G401 (cell line): ENCODE data around the gene PLPPR2. TPM values are rescaled to one million over a fixed set of nuclear protein-coding genes. Genes with fewer than 3 reads are reported as not detected.
A peak's percentile ranks its signal among the peaks of the same experiment; 100 is the strongest.
"Not testable (repeated sequence)": the region's sequence is repeated elsewhere in the genome, so short reads cannot be mapped to it uniquely, and the experiment has no call there.

Source experiments
- DNase-seq: peaks from one replicate; pipeline ENCODE4 v3.0.0-alpha.2; 2015; ENCODE audit warnings: low spot score
- in situ Hi-C: cut with HindIII; loops from 2 replicates; pipeline ENCODE4 v1.10.0; 2016; ENCODE audit warnings: low sequenced_read_pairs, mixed read lengths
- total RNA-seq: library from RNA; depleted of rRNA; stranded (reverse); fragments of >200 nt; shearing (Covaris generic); gene quantifications from 2 replicates; pipeline ENCODE4 v1.2.3, GENCODE V29; 2014

The PLPPR2 gene
- total RNA-seq, 1 experiment from 2014 or later, result 11.5 TPM

DNA sequence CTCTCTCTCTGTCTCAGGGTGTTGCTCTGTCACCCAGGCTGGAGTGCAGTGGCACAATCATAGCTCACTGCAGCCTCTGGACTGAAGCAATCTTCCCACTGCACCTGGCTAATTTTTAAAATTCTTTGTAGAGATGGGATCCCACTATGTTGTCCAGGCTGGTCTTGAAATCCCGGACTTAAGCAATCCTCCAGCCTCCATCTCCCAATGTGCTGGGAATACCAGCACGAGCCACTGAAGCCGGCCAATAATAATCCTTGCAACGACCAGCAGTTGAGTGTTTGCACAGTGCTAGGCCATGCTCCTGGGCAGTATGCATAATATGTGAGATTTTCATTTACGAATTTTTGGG, 29.5 kb downstream of the PLPPR2 start:
- in situ Hi-C loops, result no loop called here
- no peak for DNase-seq

DNA sequence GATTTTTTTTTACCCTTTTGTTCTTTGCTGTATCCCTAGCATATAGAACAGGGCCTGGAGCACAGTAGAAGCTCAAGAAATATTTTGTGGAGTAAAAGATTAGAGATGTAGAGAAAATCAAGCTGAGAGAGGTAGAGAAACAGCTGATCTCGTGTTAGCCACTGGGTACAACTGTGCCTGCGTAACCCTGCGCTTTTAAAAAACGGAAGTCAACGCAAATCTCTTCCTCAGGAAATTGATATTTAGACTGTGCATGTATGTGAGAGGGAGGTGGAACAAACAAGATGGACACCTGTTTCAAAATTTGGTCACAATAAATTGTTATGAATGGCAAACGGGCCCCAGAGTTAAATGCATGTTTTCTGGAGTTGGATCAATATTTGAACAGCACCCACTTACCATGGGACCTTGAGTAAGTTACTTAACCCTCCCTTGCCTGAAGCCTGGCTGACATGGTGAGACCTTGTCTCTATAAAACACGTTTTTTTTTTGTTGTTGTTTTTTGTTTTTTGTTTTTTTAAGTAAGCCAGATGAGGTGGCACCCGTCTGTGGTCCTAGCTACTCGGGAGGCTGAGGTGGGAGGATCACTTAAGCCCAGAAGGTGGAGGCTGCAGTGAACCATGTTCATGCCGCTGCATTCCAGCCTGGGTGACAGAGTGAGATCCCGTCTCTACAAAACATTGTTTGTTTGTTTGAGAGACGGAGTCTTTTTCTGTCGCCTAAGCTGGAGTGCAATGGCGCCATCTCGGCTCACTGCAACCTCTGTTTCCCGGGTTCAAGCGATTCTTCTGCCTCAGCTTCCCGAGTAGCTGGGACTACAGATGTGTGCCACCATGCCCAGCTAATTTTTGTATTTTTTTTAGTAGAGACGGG, 32.2 kb downstream of the PLPPR2 start:
- no peak for DNase-seq
- in situ Hi-C loops, result no loop called here

GRCh38 chr19:11390359-11390758, 35.1 kb downstream of the PLPPR2 start:
- DNase-seq, result no peak
- in situ Hi-C loops, result no loop called here

- no peak for DNase-seq
- in situ Hi-C loops, result no loop called here
These were observed 35.9 kb downstream of the PLPPR2 start for GRCh38 chr19:11390933-11391680.

- DNase-seq, result no peak
- in situ Hi-C loops, result no loop called here
These were observed 41.9 kb downstream of the PLPPR2 start for GRCh38 chr19:11397089-11397610.

DNA sequence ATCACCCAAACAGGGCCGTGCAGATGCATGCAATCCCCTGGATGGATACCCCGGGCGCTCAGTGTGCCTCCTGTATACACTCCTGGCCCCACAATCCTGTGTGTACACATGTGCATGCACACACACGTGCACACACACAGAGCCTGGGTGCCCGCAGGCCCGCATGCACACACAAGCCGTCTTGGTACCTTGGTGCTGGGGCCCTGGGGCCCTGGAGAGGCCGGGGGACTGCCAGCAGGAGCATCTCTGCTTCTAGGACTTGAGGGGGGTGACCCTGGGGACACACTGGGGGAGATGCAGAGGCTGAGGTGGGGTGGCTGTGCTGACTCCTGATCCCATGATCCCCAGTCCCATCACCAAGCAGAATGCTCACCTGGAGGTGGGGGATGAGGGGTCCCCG, 44.4 kb downstream of the PLPPR2 start:
- in situ Hi-C loops, result no loop called here

GRCh38 chr19:11400798-11401197, 45.6 kb downstream of the PLPPR2 start:
- DNase-seq, result no peak
- in situ Hi-C loops, result no loop called here

More for the DNA sequence above, 44.4 kb downstream of the PLPPR2 start:
- no peak for DNase-seq

DNA sequence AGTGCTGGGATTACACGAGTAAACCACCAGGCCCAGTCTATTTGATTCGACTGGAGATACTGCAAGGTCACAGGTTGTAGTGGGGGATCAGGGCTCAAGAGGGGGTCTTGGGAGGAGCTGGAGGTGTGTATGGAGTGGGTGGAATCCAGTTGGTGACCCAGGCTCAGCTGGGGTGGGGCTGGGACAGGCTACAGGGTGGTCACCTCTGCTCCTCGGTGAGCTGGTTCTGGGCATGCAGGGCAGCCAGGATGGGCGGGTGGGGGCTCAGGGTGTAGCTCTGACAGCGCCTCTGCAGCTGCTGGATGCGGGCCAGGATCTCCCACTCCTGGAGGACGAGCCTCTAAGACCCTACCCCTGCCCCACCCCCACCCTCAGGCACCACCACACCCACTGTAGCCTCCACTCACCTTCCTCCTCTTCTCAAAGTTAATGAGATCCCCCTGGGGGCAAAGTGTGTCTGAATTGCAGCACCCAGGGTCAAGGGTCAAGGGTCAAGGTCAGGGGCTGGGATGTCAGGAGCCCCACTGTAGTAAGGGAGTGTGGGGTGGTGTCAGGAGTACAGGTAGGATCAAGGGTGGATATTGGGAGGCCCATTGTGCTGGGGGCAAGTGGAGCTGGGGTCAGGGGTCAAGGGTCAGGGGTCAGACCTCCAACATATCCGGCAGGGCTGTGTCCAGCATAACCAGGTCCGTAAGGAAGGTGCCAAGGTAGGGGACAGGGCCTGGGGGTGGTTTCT, 46.7 kb downstream of the PLPPR2 start:
- no peak for DNase-seq
- in situ Hi-C loops, result no loop called here

- no peak for DNase-seq
- in situ Hi-C loops, result no loop called here
These were observed 49.5 kb downstream of the PLPPR2 start for GRCh38 chr19:11404588-11405222.

- peak; percentile 18 for DNase-seq
- in situ Hi-C loops, result no loop called here
These were observed 50.8 kb downstream of the PLPPR2 start for GRCh38 chr19:11405846-11406643.

DNA sequence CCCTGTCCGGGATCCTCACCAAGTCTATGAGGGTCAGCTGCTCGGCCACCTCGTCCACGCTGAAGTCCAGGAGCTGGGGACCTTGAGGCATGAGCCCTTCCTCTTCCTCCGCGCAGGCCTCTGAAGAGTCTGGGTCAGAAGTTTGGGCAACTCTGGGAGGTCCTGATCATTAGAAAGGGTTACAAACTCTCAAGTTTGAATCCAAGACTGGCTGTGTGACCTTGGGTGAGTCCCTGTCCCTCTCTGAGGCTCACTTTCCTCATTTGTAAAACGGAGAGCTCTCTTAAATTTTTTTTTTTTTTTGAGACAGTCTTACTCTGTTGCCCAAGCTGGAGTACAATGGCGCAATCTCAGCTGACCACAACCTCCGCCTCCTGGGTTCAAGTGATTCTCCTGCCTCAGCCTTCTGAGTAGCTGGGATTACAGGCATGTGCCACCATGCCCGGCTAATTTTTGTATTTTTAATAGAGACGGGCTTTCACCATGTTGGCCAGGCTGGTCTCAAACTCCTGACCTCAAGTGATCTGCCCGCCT, 51.5 kb downstream of the PLPPR2 start:
- in situ Hi-C loops, DNase-seq: not testable (repeated sequence)

DNA sequence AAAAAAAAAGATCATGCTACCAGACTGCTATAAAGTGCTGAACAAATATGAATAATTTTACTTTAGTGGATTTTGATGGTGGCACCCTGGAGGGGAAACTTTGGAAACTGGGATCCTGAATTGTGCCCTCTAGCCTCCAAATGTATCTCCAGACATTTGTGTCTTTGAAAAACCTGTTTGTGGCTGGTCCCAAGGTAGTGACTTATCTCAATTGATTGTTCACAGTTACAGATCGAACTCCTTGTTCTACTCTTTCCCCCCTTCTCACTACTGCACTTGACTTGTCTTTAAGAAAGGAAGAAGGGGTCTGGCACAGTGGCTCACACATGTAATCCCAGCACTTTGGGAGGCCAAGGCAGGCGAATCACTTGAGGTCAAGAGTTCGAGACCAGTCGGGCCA, 53.4 kb downstream of the PLPPR2 start:
- in situ Hi-C loops, result no loop called here
- DNase-seq, result no peak

- in situ Hi-C loops, result no loop called here
- no peak for DNase-seq
These were observed 55.5 kb downstream of the PLPPR2 start for GRCh38 chr19:11410682-11411081.

DNA sequence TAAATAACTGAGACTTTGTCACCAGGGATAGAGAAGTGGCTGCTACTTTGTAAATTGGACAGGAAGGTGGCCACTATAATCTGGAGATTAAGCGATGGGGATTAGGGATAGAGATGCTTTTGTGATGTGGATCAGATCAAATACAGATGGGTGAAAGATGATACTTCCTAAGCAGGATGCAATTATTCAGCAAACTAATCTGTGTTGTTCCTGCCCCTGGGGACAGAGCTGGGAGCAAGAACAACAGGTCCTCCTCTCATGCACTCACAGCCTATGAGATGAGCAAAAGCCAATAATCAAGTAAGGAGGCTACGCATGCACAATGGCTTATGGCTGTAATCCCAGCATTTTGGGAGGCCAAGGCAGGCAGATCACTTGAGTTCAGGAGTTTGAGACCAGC, 59.3 kb downstream of the PLPPR2 start:
- no peak for DNase-seq
- in situ Hi-C loops, result no loop called here
